Activated CD8-positive, alpha-beta T cell treated with anti-CD3 and anti-CD28 coated beads for 36 hours (primary cell): ENCODE data around the gene NIPA2. TPM values are rescaled to one million over a fixed set of nuclear protein-coding genes. Genes with fewer than 3 reads are reported as not detected.

Source experiments
- ATAC-seq: fragments of 200-7000 bp; cut with Tn5 transposase; one replicate; pipeline ENCODE4 v1.10.0; 2021; ENCODE audit warnings: mild to moderate bottlenecking, moderate library complexity
- CTCF ChIA-PET: fragments of 350-600 bp; sonication (Branson Sonifier 250); formaldehyde crosslinking; loops from one replicate; lab custom pipeline; 2021; ENCODE audit warnings: antibody characterized with exemption; lab: Charles Lee
- POLR2A ChIA-PET: fragments of 350-600 bp; sonication (Branson Sonifier 250); formaldehyde crosslinking; loops from one replicate; lab custom pipeline; 2021; ENCODE audit warnings: antibody characterized with exemption; lab: Charles Lee
- DNase-seq: peaks from one replicate; pipeline ENCODE4 v3.0.0-alpha.2; 2020
- H3K27ac Mint-ChIP-seq: one replicate; pipeline ENCODE4 v1.8.0; 2021; ENCODE audit warnings: mild to moderate bottlenecking, mixed read lengths
- H3K27me3 Mint-ChIP-seq: one replicate; pipeline ENCODE4 v1.8.0; 2021; ENCODE audit warnings: mixed read lengths
- H3K36me3 Mint-ChIP-seq: one replicate; pipeline ENCODE4 v1.8.0; 2021; ENCODE audit warnings: low read depth, mixed read lengths
- H3K4me1 Mint-ChIP-seq: one replicate; pipeline ENCODE4 v1.8.0; 2021; ENCODE audit warnings: low read depth, mixed read lengths
- H3K4me3 Mint-ChIP-seq: one replicate; pipeline ENCODE4 v1.8.0; 2021; ENCODE audit warnings: mild to moderate bottlenecking, moderate library complexity, mixed read lengths
- H3K9me3 Mint-ChIP-seq: one replicate; pipeline ENCODE4 v1.8.0; 2021; ENCODE audit warnings: mixed read lengths
- CTCF ChIP-seq: fragments of 200-600 bp; IDR thresholded peaks from one replicate; pipeline ENCODE4 v1.8.0; 2022; ENCODE audit warnings: antibody characterized with exemption, mild to moderate bottlenecking
- intact Hi-C: fragments of 100-400 bp; cut with micrococcal nuclease; formaldehyde crosslinking; loops from one replicate; pipeline ENCODE4 v1.10.0; 2022
- total RNA-seq, 2 experiments: library from RNA; stranded (reverse); gene quantifications; one replicate each; pipeline ENCODE4 v1.2.3, GENCODE V29; 2021

Gene NIPA2
- 10 to 100 TPM; 59.2 to 61.5 TPM for total RNA-seq

DNA sequence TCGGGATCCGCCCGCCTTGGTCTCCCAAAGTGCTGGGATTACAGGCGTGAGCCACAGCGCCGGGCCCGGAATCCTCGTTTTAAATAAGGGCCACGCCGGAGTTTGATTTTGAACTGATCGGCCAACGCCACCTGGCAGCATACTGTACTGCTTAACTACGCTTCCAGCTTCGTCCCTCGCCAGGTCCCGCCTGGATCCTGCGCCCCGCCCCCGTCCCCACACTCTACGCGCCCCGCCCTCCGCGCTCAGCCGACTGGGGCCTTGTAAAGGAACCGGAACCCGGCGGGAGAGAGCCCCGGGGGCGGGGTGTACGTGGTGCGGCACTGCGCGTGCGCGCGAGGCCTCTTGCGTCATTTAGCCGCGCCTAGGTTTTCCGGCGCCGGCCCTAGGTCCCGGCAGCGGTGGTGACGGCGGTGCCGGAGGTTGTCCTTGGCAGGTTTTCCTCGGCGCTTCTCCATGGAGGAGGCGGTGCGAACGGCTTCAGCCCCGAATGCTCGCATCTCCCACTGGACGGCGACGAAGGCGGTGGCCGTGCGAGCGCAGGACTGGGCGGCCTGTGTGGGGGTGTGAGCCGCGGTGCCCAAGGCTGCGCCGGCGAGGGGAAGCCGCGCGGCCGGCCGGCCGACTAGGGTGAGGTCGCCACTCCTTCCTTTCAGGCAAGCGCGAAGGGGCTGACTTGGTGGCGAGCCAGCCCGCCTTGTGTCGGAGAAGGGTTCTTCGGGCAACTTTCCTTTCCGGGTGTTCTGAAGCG lies at the start of gene NIPA2:
Gene NIPA2, plus strand, starts transcription at position 375 of the 751 bp plus-strand sequence. CDS start 13,066 bp downstream, outside the sequence.
- DNase-seq (peak; percentile 97), ATAC-seq (peak; percentile 98)
- no peak for TF ChIP-seq CTCF
- no peaks in the 10 kb centered on the region for H3K9me3 Mint-ChIP-seq
- peaks cover 25% of the 10 kb centered on the region for H3K36me3 Mint-ChIP-seq
- peaks cover 23% of the 10 kb centered on the region for H3K4me1 Mint-ChIP-seq
- intact Hi-C loops = loop anchor here (2.0 to 5.0 kb wide), 3 partner anchors 20 to 58 kb away; no protein-coding TSS in a partner anchor
- ChIA-PET CTCF (interaction anchor here (1.2 to 1.5 kb wide), 2 partner anchors 32 to 48 kb away, joined by 3 to 4 read pairs; no protein-coding TSS in a partner anchor), POLR2A (interaction anchor here (0.5 to 1.4 kb wide), 4 partner anchors 12 to 52 kb away, joined by 3 to 4 read pairs (median 4); partner anchors contain the start of gene NIPA1)
- no peaks in the 10 kb centered on the region for H3K27me3 Mint-ChIP-seq
- H3K27ac Mint-ChIP-seq = peak within 1 kb of the TSS; percentile 97
- H3K4me3 Mint-ChIP-seq = peak within 1 kb of the TSS; percentile 98

- Mint-ChIP-seq H3K4me3 (no peak overlapping the region), H3K36me3 (peaks cover 7% of the 10 kb centered on the region)
- POLR2A ChIA-PET = no interaction called here
These were observed 44.4 kb upstream of the NIPA2 start for GRCh38 chr15:22794063-22794462.

GRCh38 chr15:22794621-22795167 lies 43.8 kb upstream of the NIPA2 start:
- no peak for ATAC-seq
- TF ChIP-seq CTCF = no peak
- Mint-ChIP-seq H3K4me3 (no peak overlapping the region), H3K9me3 (peaks cover 3% of the 10 kb centered on the region), H3K27me3 (no peaks in the 10 kb centered on the region), H3K4me1 (peaks cover 43% of the 10 kb centered on the region), H3K27ac (no peak overlapping the region), H3K36me3 (peaks cover 2% of the 10 kb centered on the region)
- intact Hi-C loops = no loop called here
- CTCF ChIA-PET = no interaction called here
- DNase-seq = no peak
- POLR2A ChIA-PET = no interaction called here

More at GRCh38 chr15:22794063-22794462, 44.4 kb upstream of the NIPA2 start:
- TF ChIP-seq CTCF = no peak
- H3K27me3 Mint-ChIP-seq = no peaks in the 10 kb centered on the region
- CTCF ChIA-PET = no interaction called here
- ATAC-seq = no peak
- H3K4me1 Mint-ChIP-seq = peaks cover 42% of the 10 kb centered on the region
- peaks cover 7% of the 10 kb centered on the region for H3K9me3 Mint-ChIP-seq
- DNase-seq = no peak
- no peak overlapping the region for H3K27ac Mint-ChIP-seq
- intact Hi-C loops = no loop called here

DNA sequence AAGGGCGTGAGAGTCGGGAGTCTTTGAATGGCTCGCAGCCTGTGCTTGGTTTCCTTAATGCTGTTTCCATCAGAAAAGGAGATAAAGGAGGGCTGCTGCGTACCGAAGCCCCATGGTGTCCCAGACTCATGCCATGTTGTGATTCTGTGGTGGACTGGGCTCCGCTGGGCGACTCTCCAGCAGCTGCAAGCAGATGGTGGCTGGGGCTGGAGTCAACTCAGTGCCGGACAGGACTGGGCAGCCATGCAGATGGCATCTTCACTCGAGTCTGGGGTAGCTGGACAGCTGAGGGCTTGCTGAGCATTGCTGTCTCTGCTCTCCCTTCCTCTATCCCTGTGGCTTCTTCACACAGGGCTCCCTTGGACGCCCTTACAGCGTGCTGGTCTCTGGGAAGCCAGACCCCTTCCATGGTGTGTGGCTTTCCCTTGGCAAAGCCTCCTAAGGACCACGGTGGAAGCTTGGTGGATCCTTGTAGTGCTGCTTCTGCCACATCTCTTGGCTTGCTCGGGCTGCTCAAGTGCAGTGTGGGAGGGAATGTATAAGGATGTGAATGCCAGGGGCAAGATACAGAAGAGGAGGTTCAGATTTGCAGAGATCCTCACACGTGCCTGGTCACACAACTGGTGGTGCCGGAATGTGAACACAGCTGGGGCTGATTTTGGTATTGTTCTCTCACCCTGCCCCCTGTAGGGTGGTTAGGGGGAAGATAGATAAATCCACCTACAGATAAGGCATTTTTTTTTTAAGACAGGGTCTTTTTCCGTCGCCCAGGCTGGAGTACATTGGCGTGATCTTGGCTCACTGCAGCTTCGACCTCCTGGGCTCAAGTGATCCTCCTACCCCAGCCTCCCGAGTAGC lies 43.0 kb upstream of the NIPA2 start:
- intact Hi-C loops = loop anchor here (1.0 to 2.0 kb wide), 2 partner anchors 8 to 15 kb away; no protein-coding TSS in a partner anchor
- Mint-ChIP-seq H3K36me3 (peaks cover 2% of the 10 kb centered on the region), H3K27ac (peak overlapping the region; percentile 25), H3K27me3 (no peaks in the 10 kb centered on the region), H3K4me1 (peaks cover 48% of the 10 kb centered on the region), H3K9me3 (peaks cover 3% of the 10 kb centered on the region), H3K4me3 (no peak overlapping the region)
- TF ChIP-seq CTCF = no peak
- ATAC-seq (no peak), DNase-seq (no peak)
- ChIA-PET POLR2A (no interaction called here), CTCF (no interaction called here)
